Gastroesophageal sphincter (tissue), 4 donors: ENCODE data around the gene ZNF638. TPM values are rescaled to one million over a fixed set of nuclear protein-coding genes. Genes with fewer than 3 reads are reported as not detected.

Source experiments
- ATAC-seq: fragments of 150-250 bp; one replicate; pipeline ENCODE4 v1.9.1; 2016; ENCODE audit warnings: mild to moderate bottlenecking, moderate library complexity
- H3K27ac ChIP-seq, 4 donors: fragments of 200-600 bp; sonication (generic) in 3 of 4; 1 replicate in 3 of 4; 2 replicates in 1 of 4; pipeline ENCODE4 v1.5.1; 2016 to 2019
- H3K27me3 ChIP-seq: fragments of 200-600 bp; sonication (generic); one replicate; pipeline ENCODE4 v1.5.1; 2019
- H3K36me3 ChIP-seq, 2 donors: fragments of 200-600 bp; sonication (generic); one replicate each; pipeline ENCODE4 v1.5.1; 2019; ENCODE audit warnings: control low read depth in 1 of 2
- H3K4me1 ChIP-seq, 3 donors: fragments of 200-600 bp; sonication (generic); 1 replicate in 2 of 3; 2 replicates in 1 of 3; pipeline ENCODE4 v1.5.1; 2016 to 2019; ENCODE audit warnings: control low read depth in 2 of 3
- H3K4me3 ChIP-seq, 2 donors: fragments of 200-600 bp; sonication (generic); one replicate each; pipeline ENCODE4 v1.5.1; 2019; ENCODE audit warnings: mild to moderate bottlenecking in 1 of 2, moderate library complexity in 1 of 2
- H3K9me3 ChIP-seq, 3 donors: fragments of 200-600 bp; sonication (generic); one replicate each; pipeline ENCODE4 v1.5.1; 2017 to 2019; ENCODE audit warnings: control low read depth in 2 of 3
- CTCF ChIP-seq, 4 experiments: fragments of 200-600 bp in 2 of 4; fragments of 450-650 bp in 2 of 4; sonication (generic) in 1 of 4; IDR thresholded peaks; one replicate each; pipeline ENCODE4 v1.5.1; 2017 to 2019; ENCODE audit warnings: antibody characterized with exemption in 4 of 4, mild to moderate bottlenecking in 2 of 4, moderate library complexity in 2 of 4
- EP300 ChIP-seq: sonication (generic); formaldehyde crosslinking; IDR thresholded peaks from one replicate; pipeline ENCODE4 v1.6.1; 2017; ENCODE audit warnings: antibody characterized with exemption, mild to moderate bottlenecking
- POLR2A ChIP-seq, 2 donors: fragments of 450-650 bp; IDR thresholded peaks; one replicate each; pipeline ENCODE4 v1.6.1; 2017; ENCODE audit warnings: antibody characterized with exemption in 2 of 2, mild to moderate bottlenecking in 2 of 2, moderate library complexity in 1 of 2
- POLR2AphosphoS5 ChIP-seq: sonication (generic); formaldehyde crosslinking; IDR thresholded peaks from one replicate; pipeline ENCODE4 v1.6.1; 2017; ENCODE audit warnings: antibody characterized with exemption
- WGBS, 2 donors: methylation state at CpG; one replicate each; pipeline ENCODE4 v1.1.5; 2018; ENCODE audit warnings: low coverage in 1 of 2; 5-methylcytosine and 5-hydroxymethylcytosine counted together
- total RNA-seq, 4 donors: library from RNA; depleted of rRNA; stranded (reverse); fragments of >200 nt; gene quantifications; one replicate each; pipeline ENCODE4 v1.1.0, GENCODE V29; 2016

ZNF638 gene
- total RNA-seq, 4 donors from 2014 or later: 80.7 to 223 (median 122) TPM

DNA sequence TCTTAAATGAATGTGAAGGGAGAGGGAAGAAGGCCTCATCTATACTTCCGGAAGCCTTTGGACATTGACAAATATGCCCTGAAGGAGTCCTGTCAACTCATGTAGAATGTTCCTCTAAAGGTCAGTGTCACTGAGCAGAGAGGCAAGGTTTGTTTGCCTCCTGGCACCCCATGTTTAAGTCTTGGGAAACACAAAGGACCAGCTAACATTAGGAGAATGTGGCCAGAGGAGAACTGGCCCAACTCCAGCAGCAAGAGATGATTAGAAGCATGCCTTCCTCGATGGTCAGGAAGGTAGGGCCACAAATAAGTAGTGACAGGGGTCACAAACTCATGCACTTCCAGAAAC is 127.5 kb downstream of the ZNF638 start:
- WGBS, 2 donors: 43 to 63% methylated on average over 1 to 2 of the region's 2 CpGs
- Histone ChIP-seq H3K4me3 (no peak overlapping the region), H3K36me3 (no peaks in the 10 kb centered on the region), H3K27me3 (no peaks in the 10 kb centered on the region), H3K9me3 (no peaks in the 10 kb centered on the region), H3K27ac (peak overlapping the region in 3 of 4 donors; percentile 85 to 87 (median 85)), H3K4me1 (peaks cover 11 to 92% (median 30%) of the 10 kb centered on the region in 3 donors)
- ATAC-seq: no peak
- TF ChIP-seq EP300: no peak
- no peak for TF ChIP-seq POLR2A (IDR thresholded peaks at IDR 0.05)
- no peak for TF ChIP-seq CTCF (IDR thresholded peaks at IDR 0.05)
- TF ChIP-seq POLR2AphosphoS5: no peak

DNA sequence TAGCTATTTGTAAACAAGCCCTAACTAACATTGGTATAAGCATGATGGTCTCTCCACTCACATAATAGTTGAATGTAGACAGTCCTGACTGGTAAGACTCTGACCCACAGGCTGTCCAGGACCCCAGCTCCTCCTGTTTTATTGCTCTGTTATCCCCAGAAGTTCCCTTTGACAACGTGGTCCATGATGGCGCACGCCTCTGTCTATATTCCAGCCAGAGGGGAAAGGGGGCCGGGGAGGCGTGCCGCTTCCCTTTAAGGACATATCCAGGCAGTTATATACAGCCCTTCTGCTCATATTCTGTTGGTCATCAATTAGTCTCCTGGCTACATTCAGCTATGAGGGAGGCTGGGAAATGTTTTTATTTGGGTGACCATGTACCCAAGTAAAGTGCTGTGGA is 128.5 kb downstream of the ZNF638 start:
- WGBS, 2 donors: 80% methylated on average over 1 of the region's 6 CpGs; no CpG with 5 or more reads in 1 of the 2 donors
- H3K36me3 ChIP-seq: no peaks in the 10 kb centered on the region
- H3K27ac ChIP-seq: peak overlapping the region in 1 of 4 donors; percentile 31
- no peaks in the 10 kb centered on the region for H3K27me3 ChIP-seq
- TF ChIP-seq CTCF (IDR thresholded peaks at IDR 0.05) (no peak), EP300 (no peak), POLR2AphosphoS5 (no peak), POLR2A (IDR thresholded peaks at IDR 0.05) (no peak)
- peaks cover 11 to 82% (median 24%) of the 10 kb centered on the region in 3 donors for H3K4me1 ChIP-seq
- ATAC-seq: no peak
- H3K9me3 ChIP-seq: no peaks in the 10 kb centered on the region
- no peak overlapping the region for H3K4me3 ChIP-seq

DNA sequence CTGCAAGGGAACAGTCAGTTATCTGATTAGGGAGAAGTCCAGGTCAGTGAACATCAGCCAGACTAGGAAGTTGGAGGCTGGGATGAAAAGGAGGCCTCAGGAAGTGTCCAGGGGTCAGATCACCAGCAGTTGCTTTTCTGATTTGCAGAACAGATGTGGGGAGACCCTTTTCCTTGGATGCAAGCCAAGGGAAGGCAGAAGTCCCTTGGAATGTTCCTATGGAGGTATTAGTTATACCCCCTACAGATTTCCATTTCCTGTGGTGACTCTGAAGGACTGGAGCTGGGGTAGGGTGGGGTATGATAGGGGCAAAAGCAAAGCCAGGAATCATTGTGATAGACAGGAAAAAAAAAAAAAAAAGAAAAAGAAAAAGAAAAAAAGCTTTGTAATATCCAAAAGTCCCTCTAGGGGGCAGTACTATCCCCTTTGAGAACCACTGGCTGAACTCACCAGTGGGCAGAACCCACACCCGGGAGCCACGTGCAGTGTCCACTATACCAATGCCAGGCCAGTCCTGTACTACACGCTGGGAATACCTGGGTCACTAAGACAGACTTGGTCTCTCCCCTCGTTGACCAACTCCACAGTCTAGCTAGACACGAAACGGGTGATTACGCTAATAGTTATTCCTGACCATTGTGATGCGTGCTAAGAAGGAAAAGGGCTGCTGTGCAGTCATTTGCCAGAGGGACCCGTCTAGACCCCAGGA is 129.2 kb downstream of the ZNF638 start:
- Histone ChIP-seq H3K27me3 (peaks cover 2% of the 10 kb centered on the region), H3K27ac (peak overlapping the region in 1 of 4 donors; percentile 31), H3K4me1 (peaks cover 8 to 79% (median 18%) of the 10 kb centered on the region in 3 donors), H3K4me3 (no peak overlapping the region), H3K9me3 (no peaks in the 10 kb centered on the region), H3K36me3 (no peaks in the 10 kb centered on the region)
- WGBS, 2 donors: 22 to 51% methylated on average over 3 to 7 of the region's 9 CpGs
- peak in 3 of 4 experiments; percentile 23 to 59 (median 35) for TF ChIP-seq CTCF (IDR thresholded peaks at IDR 0.05)
- no peak for TF ChIP-seq POLR2AphosphoS5
- no peak for ATAC-seq

DNA sequence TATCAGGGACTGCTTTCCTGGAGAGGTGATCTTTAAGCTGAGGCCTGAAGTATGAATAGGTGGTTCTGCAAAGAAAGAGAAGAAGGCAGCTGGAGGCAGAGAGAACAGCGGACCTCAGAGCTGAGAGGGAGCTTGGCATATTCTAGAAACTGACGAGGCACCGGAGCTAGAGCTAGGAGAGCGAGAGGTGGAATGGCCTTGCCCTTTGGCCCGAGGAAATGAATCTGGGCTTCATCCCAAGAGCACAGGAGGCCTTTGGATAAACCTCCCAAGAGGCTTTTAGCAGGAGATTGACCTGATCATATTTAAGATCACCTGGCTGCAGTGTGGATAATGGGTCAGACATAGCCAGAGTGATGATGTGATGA is 129.7 kb downstream of the ZNF638 start:
- no peak overlapping the region for H3K4me3 ChIP-seq
- 43 to 49% methylated on average over 5 of the region's 5 CpGs for WGBS, 2 donors
- peaks cover 7% of the 10 kb centered on the region for H3K27me3 ChIP-seq
- H3K36me3 ChIP-seq: no peaks in the 10 kb centered on the region
- no peak overlapping the region for H3K27ac ChIP-seq
- no peak for TF ChIP-seq CTCF (IDR thresholded peaks at IDR 0.05)
- TF ChIP-seq POLR2AphosphoS5: no peak
- no peak for TF ChIP-seq EP300
- TF ChIP-seq POLR2A (IDR thresholded peaks at IDR 0.05): no peak
- H3K4me1 ChIP-seq: peaks cover 6 to 79% (median 17%) of the 10 kb centered on the region in 3 donors
- ATAC-seq: no peak
- no peaks in the 10 kb centered on the region for H3K9me3 ChIP-seq

GRCh38 chr2:71462056-71462605 is 130.5 kb downstream of the ZNF638 start:
- Histone ChIP-seq H3K9me3 (no peaks in the 10 kb centered on the region), H3K36me3 (no peaks in the 10 kb centered on the region), H3K4me1 (peaks cover 6 to 78% (median 12%) of the 10 kb centered on the region in 3 donors), H3K27ac (no peak overlapping the region), H3K27me3 (peaks cover 9% of the 10 kb centered on the region), H3K4me3 (no peak overlapping the region)
- 80 to 100% methylated on average over 1 to 4 of the region's 8 CpGs for WGBS, 2 donors
- no peak for TF ChIP-seq CTCF (IDR thresholded peaks at IDR 0.05)
- no peak for TF ChIP-seq POLR2A (IDR thresholded peaks at IDR 0.05)
- no peak for TF ChIP-seq EP300
- no peak for TF ChIP-seq POLR2AphosphoS5
- ATAC-seq: no peak
